Spleen (tissue), 11 donors: ENCODE data around the gene TBC1D8B. TPM values are rescaled to one million over a fixed set of nuclear protein-coding genes. Genes with fewer than 3 reads are reported as not detected.
A peak's percentile ranks its signal among the peaks of the same experiment; 100 is the strongest.

Experiments
- DNase-seq: peaks from one replicate; pipeline ENCODE4 v3.0.0-alpha.2; 2020
- H3K27ac ChIP-seq, 8 donors: fragments of 200-600 bp; sonication (generic) in 7 of 8; 1 replicate in 4 of 8; 2 replicates in 4 of 8; pipeline versions ENCODE4 v1.5.0 to v1.8.0; 2016 to 2021; ENCODE audit warnings: inconsistent platforms in 4 of 8, mild to moderate bottlenecking in 4 of 8, moderate library complexity in 1 of 8
- H3K27me3 ChIP-seq, 7 donors: fragments of 200-600 bp; sonication (generic) in 6 of 7; replicated peaks in 1 of 7; 1 replicate in 4 of 7; 2 replicates in 3 of 7; pipeline versions ENCODE4 v1.5.0 to v1.8.0; 2016 to 2021; ENCODE audit warnings: inconsistent platforms in 3 of 7, mild to moderate bottlenecking in 1 of 7
- H3K36me3 ChIP-seq, 6 donors: fragments of 200-600 bp; sonication (generic) in 5 of 6; 1 replicate in 4 of 6; 2 replicates in 2 of 6; pipeline versions ENCODE4 v1.5.0 to v1.8.0; 2016 to 2021; ENCODE audit warnings: inconsistent platforms in 2 of 6
- H3K4me1 ChIP-seq, 6 donors: fragments of 200-600 bp; sonication (generic) in 5 of 6; 1 replicate in 3 of 6; 2 replicates in 3 of 6; pipeline versions ENCODE4 v1.5.0 to v1.8.0; 2016 to 2021; ENCODE audit warnings: inconsistent platforms in 3 of 6
- H3K4me3 ChIP-seq, 8 donors: fragments of 200-600 bp; sonication (generic) in 7 of 8; 1 replicate in 4 of 8; 2 replicates in 4 of 8; pipeline versions ENCODE4 v1.5.0 to v1.8.0; 2016 to 2021; ENCODE audit warnings: inconsistent platforms in 4 of 8, mild to moderate bottlenecking in 4 of 8, moderate library complexity in 2 of 8
- H3K9me3 ChIP-seq, 8 donors: fragments of 200-600 bp; sonication (generic) in 7 of 8; 1 replicate in 4 of 8; 2 replicates in 4 of 8; pipeline versions ENCODE4 v1.5.0 to v1.8.0; 2016 to 2021; ENCODE audit warnings: inconsistent platforms in 4 of 8
- POLR2A ChIP-seq, 3 donors: fragments of 450-650 bp; IDR thresholded peaks; one replicate each; pipeline ENCODE4 v1.5.1; 2017; ENCODE audit warnings: antibody characterized with exemption in 3 of 3, mild to moderate bottlenecking in 1 of 3
- POLR2AphosphoS5 ChIP-seq, 3 donors: sonication (generic); formaldehyde crosslinking; IDR thresholded peaks; one replicate each; pipeline ENCODE4 v1.5.1; 2017; ENCODE audit warnings: antibody characterized with exemption in 3 of 3
- WGBS, 5 donors: extraction: QIAGEN DNeasy Blood & Tissue Kit in 3 of 5; methylation state at CpG; one replicate each; pipeline versions ENCODE4 v1.1.5 to v1.1.7; 2013 to 2018; 5-methylcytosine and 5-hydroxymethylcytosine counted together
- intact Hi-C: fragments of 100-400 bp; cut with DNase I; formaldehyde crosslinking; loops from one replicate; pipeline ENCODE4 v1.15.0; 2023; ENCODE audit warnings: low total_unique reads
- polyA plus RNA-seq, 3 donors: library from polyadenylated mRNA; stranded (reverse); fragments of 200-250 nt; gene quantifications; one replicate each; pipeline ENCODE4 v1.2.1, GENCODE V29; 2013
- total RNA-seq, 7 donors: library from RNA; depleted of rRNA in 3 of 7; stranded (reverse); fragments of >200 nt in 3 of 7; fragmentation: NEBNext Ultra II Directional in 4 of 7; extraction: Animal tissue kit (Norgen Biotek cat#: 25700) in 4 of 7; gene quantifications; one replicate each; pipeline versions ENCODE4 v1.1.0 to v1.2.1, GENCODE V29; 2016 to 2021
- TF ChIP-seq, protein P1 (sequence below), 11 experiments: fragments of 200-600 bp in 7 of 11; fragments of 450-650 bp in 4 of 11; sonication (generic) in 4 of 11; IDR thresholded peaks in 8 of 11; conservative IDR thresholded peaks in 3 of 11; 1 replicate in 7 of 11; 2 replicates in 4 of 11; pipeline versions ENCODE4 v1.4.0 to v1.8.0; 2016 to 2021; ENCODE audit warnings: antibody characterized with exemption in 11 of 11, inconsistent platforms in 4 of 11, mild to moderate bottlenecking in 1 of 11
- donor health status: healthy with polysubstance abuse.
- donor health status: DM: no; HTN: no; CAD: no; lungs with moderate emphysema.
- donor health status: DM: no; HTN: no; CAD: no.
- donor health status: Bipolar disorder and iron deficiency.
- donor health status: healthy.
- donor health status: DM: no; HTN: no; CAD: no.
- donor health status: DM: yes; HTN: yes; CAD: no.

Gene TBC1D8B
- total and polyA plus RNA-seq, 10 donors, result 0.67 to 6.7 (median 5.0) TPM

DNA sequence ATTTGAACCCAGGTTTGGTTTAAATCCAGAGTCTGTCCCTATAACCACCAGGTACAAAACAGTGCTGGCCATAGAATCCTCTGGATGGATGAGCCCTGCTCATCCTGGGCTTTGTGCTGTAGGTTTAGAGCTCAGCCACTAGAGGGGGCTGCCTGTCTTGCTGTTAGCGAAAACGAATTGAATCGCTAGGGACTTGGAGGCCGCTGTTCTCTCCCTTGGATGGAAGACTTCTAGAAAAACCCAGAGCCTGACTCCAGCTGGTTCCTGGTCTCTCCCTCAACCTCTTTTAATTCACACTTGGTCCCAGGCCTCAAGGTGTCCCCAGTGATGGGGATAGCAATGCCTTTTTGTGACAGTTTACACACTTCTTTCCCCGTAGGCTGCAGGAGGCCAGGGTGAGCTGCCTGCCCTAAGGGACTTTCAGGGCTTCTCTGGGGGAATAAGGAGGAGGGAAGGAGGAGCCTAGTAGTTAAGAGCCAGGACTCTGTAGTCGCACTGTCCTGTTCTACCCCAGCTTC is 92.0 kb downstream of the TBC1D8B start:
- DNase-seq, result no peak

DNA sequence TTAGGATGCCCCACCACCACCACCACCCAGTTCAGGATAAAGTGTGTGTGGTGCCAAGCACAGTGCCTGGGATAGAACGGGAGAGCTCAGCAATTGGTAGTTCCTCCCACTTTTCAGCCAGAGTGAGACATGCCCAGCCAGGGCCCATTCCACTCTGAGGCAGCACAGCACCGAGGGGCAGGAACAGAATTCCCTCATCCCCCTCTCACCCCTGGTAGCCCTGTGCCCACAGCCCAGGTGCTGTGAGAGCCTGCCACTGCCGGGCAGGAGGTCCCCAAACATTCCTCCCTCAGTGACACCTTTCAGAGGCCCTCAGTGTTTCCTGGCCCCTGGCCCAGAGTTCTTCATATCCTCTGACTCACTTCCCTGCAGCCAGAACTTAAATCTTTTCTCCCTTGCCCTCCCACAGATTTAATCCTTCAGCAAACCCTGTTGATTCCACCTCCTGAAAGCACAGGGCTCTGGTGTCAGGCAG is 92.5 kb downstream of the TBC1D8B start:
- H3K4me1 ChIP-seq, result no peaks in the 10 kb centered on the region
- 39 to 71% (median 53%) methylated on average over 3 of the region's 3 CpGs for whole genome bisulfite sequencing, 5 donors
- H3K27me3 ChIP-seq, result peaks cover 0 to 39% (median 0%) of the 10 kb centered on the region in 7 donors
- no peak overlapping the region for H3K4me3 ChIP-seq
- H3K36me3 ChIP-seq, result no peaks in the 10 kb centered on the region
- H3K27ac ChIP-seq, result no peak overlapping the region
- DNase-seq, result no peak
- no peaks in the 10 kb centered on the region for H3K9me3 ChIP-seq
- TF ChIP-seq POLR2A (IDR thresholded peaks at IDR 0.05) (no peak), POLR2AphosphoS5 (IDR thresholded peaks at IDR 0.05) (no peak)
- TF ChIP-seq, protein P1, sequence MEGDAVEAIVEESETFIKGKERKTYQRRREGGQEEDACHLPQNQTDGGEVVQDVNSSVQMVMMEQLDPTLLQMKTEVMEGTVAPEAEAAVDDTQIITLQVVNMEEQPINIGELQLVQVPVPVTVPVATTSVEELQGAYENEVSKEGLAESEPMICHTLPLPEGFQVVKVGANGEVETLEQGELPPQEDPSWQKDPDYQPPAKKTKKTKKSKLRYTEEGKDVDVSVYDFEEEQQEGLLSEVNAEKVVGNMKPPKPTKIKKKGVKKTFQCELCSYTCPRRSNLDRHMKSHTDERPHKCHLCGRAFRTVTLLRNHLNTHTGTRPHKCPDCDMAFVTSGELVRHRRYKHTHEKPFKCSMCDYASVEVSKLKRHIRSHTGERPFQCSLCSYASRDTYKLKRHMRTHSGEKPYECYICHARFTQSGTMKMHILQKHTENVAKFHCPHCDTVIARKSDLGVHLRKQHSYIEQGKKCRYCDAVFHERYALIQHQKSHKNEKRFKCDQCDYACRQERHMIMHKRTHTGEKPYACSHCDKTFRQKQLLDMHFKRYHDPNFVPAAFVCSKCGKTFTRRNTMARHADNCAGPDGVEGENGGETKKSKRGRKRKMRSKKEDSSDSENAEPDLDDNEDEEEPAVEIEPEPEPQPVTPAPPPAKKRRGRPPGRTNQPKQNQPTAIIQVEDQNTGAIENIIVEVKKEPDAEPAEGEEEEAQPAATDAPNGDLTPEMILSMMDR (IDR thresholded peaks at IDR 0.05 in 8 of 11, conservative IDR thresholded peaks at IDR 0.05 in 3 of 11), result no peak
- intact Hi-C loops, result loop anchor here (10.0 kb wide), 2 partner anchors 60 to 1000 kb away; no protein-coding TSS in a partner anchor

More for the DNA sequence above, 92.0 kb downstream of the TBC1D8B start:
- no peak overlapping the region for H3K4me3 ChIP-seq
- H3K36me3 ChIP-seq, result no peaks in the 10 kb centered on the region
- H3K4me1 ChIP-seq, result no peaks in the 10 kb centered on the region
- intact Hi-C loops, result loop anchor here (10.0 kb wide), 2 partner anchors 60 to 1000 kb away; no protein-coding TSS in a partner anchor
- 26 to 83% (median 28%) methylated on average over 1 to 6 of the region's 6 CpGs for WGBS, 5 donors
- H3K27ac ChIP-seq, result no peak overlapping the region
- H3K9me3 ChIP-seq, result no peaks in the 10 kb centered on the region
- TF ChIP-seq POLR2AphosphoS5 (IDR thresholded peaks at IDR 0.05), result no peak
- TF ChIP-seq, protein P1 (IDR thresholded peaks at IDR 0.05 in 8 of 11, conservative IDR thresholded peaks at IDR 0.05 in 3 of 11), result peak in 10 of 11 experiments; percentile 22 to 77 (median 73)
- H3K27me3 ChIP-seq, result peaks cover 0 to 42% (median 0%) of the 10 kb centered on the region in 7 donors

DNA sequence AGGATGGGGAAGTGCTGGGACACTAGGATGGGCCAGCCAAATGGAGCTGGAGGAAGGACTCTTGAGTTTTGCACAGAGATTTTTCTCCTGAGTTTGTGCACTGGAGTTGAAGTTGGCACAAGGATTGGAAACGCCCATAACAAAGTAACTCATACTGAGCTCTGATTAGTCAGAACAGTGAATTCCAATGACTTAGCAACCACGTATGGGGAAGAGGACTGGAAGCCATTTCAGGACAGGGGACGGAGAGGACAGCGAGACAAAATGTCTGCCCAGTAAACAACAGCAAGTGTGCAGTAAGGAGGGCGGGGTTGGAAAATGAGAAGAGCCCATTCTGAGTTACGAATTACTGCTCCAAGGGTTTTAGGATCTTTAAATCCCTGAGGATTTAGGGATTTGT is 94.8 kb downstream of the TBC1D8B start:
- no peak for DNase-seq
- H3K9me3 ChIP-seq, result no peaks in the 10 kb centered on the region
- H3K36me3 ChIP-seq, result no peaks in the 10 kb centered on the region
- TF ChIP-seq, protein P1 (IDR thresholded peaks at IDR 0.05 in 8 of 11, conservative IDR thresholded peaks at IDR 0.05 in 3 of 11), result no peak
- no peak for TF ChIP-seq POLR2A (IDR thresholded peaks at IDR 0.05)
- TF ChIP-seq POLR2AphosphoS5 (IDR thresholded peaks at IDR 0.05), result no peak
- H3K27ac ChIP-seq, result no peak overlapping the region
- H3K4me1 ChIP-seq, result no peaks in the 10 kb centered on the region
- H3K27me3 ChIP-seq, result peaks cover 0 to 17% (median 0%) of the 10 kb centered on the region in 7 donors
- intact Hi-C loops, result loop anchor here (10.0 kb wide), 2 partner anchors 58 to 998 kb away; no protein-coding TSS in a partner anchor
- WGBS, 5 donors, result 75 to 91% (median 83%) methylated on average over 6 of the region's 6 CpGs
- H3K4me3 ChIP-seq, result no peak overlapping the region

DNA sequence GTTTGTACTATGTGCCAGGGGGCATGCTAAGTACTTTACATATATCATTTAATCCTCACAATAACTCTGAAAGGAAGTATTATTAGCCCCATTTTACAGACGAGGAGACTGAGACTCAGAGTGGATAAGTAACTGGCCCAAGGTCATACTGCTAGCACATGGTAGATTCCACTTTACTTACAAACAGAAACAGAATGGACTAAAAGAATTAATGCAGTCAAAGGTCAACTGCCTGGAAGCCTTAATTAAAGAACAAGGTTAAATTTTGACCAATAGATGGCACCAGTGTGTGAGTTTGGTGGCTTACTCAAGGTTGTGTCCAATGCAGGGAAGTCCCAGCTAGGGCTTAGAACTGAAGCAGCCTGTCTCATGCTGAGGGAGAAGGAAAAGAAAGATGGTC is 96.0 kb downstream of the TBC1D8B start:
- no peak for TF ChIP-seq POLR2AphosphoS5 (IDR thresholded peaks at IDR 0.05)
- TF ChIP-seq, protein P1 (IDR thresholded peaks at IDR 0.05 in 8 of 11, conservative IDR thresholded peaks at IDR 0.05 in 3 of 11), result peak in 7 of 11 experiments; percentile 16 to 41 (median 30)
- intact Hi-C loops, result loop anchor here (10.0 kb wide), 2 partner anchors 56 to 996 kb away; no protein-coding TSS in a partner anchor
- Histone ChIP-seq H3K36me3 (no peaks in the 10 kb centered on the region), H3K27me3 (peaks cover 0 to 16% (median 0%) of the 10 kb centered on the region in 7 donors), H3K27ac (no peak overlapping the region), H3K4me3 (no peak overlapping the region), H3K9me3 (no peaks in the 10 kb centered on the region), H3K4me1 (no peaks in the 10 kb centered on the region)
- no peak for DNase-seq
- whole genome bisulfite sequencing, 5 donors, result 24 to 37% (median 29%) methylated on average over 1 of the region's 1 CpG
